ENCODE results near the gene PELI1.
"Not testable (repeated sequence)": the region's sequence is repeated elsewhere in the genome, so short reads cannot be mapped to it uniquely, and the experiment has no call there.

PELI1 gene

DNA sequence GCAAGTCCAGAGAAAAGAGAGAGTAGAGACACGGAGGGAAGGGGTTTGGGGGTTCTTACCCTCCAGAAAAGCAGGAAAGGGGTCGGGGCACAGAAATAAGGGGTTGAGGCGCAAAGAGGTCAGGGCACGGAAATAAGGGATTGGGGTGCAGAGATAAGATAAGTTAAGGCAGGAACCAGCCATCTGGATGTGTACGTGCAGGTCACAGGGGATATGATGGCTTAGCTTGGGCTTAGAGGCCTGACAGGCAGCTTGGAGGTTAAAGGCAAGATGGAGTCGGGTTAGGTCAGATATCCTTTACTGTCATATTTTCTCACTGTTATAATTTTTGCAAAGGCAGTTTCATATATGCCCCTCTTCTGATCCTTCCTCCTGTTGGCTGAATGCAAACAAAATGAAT lies 64.5 kb downstream of the PELI1 start:
- not testable (repeated sequence) for DNase-seq

DNA sequence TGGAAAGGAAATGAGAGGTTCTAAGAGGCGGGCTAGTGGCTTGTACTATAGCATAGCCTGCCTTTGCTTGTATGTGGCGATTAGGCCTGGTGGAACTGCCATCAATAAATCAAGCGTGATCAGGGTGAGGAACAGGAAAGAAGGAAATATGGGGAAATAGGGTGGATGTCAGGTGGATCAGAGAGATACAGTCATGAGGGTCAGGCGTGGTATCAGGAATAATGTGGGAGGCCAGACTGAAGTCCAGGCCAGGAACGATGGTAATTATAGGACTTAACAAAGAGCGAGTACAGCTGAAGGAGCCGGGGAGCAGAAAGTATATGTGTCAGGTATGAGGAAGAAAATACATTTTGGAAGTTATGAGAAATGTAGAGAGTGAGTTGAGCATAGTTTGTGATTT lies 67.4 kb downstream of the PELI1 start:
- not testable (repeated sequence) for DNase-seq

DNA sequence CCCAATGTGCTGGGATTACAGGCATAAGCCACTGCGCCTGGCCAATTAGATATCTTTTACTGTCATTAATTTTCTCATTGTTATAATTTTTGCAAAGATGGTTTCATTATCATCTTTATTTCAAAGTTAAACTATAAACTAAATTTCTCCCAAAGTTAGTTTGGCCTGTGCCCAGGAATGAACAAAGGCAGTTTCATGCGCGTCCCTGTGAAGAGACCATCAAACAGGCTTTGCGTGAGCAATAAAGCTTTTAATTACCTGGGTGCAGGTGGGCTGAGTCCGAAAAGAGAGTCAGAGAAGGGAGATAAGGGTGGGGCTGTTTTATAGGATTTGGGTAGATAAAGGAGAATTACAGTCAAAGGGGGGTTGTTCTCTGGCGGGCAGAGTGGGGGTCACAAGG lies 69.6 kb downstream of the PELI1 start:
- DNase-seq: not testable (repeated sequence)

DNA sequence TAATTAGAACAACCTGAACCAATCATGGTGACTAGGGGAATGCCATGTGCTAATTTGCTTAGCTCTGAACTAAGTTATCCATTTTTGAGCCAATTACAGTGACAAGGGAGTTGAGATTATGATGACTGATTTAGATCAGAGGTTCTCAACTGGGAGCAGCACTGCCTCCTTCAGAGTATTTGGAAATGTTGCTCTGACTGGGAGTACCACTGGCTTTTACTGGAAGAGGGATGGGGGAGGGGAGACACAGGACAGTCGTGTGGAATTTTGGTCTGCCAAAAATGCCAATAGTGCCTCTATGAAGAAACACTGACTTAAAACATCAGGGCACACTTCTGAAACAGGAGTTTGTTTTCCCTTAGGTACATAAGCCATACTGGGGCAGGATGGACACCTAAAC lies 76.9 kb downstream of the PELI1 start:
- DNase-seq: no peak

DNA sequence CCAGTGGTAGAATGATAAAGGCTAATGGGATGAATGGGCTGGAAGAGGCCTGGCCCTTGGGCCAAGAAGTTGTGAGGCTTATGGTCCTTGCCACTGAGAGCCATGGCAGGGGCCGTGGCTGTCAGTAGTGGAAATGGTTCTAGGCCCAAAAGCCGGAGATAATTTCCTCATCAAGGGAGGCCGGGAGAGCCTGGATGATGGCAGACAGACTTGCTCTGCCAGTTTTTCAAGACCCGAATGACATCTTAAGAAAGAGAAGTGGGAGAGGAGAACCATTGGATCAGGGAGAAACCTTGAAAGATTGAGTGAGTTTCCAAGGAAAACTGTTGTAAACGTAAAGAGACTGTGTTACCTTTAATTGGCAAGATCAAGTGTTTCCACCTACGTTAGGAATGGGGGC lies 78.7 kb downstream of the PELI1 start:
- no peak for DNase-seq

DNA sequence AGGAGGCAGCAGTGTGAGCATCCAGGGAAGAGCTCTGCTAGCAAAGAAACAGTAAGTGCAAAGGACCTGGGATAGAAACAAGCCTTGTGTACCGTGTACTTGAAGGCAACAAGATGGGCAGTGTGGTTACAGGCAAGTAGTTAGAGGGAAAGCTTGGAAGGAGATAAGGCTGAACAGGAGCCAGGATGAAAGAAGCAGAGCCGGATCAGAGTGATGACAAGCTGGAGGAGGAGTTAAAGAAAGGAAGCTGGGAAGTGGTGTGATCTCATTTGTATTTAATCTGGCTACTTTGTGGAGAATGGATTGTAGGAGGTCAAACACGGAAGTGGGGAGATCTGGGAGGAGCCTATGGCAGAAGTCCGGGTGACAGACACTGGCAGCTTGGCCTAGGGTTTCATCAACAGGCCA lies 80.3 kb downstream of the PELI1 start:
- no peak for DNase-seq

DNA sequence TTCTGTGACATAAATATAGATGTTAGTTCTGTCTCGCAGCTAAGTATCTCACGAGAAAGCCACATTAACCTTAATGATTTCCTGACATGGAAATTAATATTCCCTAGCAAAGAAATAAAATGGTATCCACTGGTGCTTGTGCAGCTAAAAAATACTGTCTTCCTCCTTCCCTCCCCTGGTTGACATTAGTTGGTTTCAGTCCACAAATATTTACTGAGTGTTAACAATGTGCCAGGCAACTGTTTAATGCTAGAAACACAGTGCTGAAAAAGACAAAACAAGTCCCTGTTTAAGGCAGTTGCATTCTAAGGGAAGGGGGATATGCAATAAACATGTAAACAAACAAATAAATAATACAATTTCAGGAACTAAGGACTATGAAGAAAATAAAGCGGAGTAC lies 80.8 kb downstream of the PELI1 start:
- no peak for DNase-seq

DNA sequence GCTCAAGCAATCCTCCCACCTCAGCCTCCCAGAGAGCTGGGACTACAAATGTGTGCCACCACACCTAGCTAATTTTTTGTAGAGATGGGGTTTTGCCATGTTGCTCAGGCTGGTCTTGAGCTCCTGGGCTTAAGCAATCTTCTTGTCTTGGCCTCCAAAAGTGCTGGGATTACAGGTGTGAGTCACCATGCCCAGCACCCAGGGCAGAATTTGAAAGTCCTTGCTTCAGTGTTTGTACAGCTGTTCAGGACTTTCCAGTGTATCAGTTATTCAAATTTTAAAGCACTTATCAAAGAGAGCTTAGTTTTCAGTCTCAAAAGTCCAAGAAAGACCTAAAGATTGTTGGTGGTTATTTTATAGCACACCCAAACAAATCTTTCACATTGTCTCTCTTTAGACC lies 81.4 kb downstream of the PELI1 start:
- DNase-seq: no peak

DNA sequence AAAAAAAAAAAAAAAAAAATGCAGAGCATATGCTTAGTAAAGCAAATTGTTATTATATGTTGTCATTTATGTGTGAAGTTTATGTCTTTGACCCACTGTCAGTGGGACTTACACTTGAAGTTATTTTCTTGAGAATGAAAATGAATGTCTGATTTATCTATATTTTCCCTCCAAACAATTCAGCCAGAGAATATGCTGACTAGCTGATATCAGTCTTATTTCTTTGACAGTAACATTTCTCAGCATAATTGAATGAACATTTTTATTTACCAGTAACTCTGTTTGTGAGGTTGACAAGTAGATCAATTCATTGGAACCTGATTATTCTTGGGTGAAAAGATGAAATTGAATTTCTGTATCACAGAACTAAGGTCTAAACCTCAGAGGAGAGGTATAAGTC lies 85.0 kb downstream of the PELI1 start:
- DNase-seq: no peak

DNA sequence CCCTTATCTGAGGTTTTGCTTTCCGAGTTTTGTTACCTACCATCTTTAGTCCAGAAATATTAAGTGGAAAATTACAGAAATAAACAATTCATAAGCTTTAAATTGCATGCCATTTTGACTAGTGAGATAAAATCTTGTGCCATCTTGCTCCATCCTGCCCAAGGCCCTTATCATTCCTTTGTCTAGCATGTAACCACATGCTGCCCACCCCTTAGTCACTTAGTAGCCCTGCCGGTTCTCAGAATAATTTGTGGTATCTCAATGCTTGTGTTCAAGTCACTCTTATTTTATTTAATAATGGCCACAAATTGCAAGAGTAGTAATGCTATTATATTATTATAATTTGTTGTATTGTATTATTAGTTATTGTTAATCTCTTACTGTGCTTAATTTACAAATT lies 88.2 kb downstream of the PELI1 start:
- DNase-seq: no peak

DNA sequence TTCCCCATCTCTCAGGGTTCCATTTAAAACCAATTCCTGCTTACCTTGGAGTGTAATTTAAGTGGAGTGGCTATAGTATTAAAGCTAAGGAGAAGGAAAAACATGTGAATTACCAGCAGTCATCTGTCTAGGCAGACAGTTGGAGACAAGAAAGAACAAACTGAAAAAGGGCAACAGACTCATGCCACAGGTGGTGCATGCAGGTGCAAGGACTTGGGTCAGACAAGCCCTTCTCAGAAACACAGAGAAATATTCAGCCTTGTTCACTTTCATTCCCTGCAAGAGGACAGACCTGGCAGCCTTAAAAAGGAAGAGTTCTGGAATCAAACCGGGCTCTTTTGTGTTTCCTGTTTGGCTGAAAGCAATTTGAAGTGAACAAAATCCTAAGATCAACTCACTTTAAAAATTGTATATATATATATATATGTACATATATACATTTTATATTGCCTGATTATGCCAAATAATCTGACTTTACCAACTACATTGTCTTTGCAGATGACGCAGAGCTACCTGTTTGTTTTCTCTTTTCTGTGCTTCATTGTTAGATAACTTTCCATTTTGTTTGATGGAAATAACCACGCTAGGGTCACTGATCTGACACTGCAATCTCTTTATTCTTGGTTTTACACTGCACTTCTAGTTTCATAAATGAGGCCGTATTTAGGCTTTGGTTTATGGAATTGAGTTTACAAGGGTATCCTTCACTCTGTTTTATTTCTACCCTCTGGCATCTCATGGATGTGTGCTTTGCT lies 89.9 kb downstream of the PELI1 start:
- DNase-seq: no peak

DNA sequence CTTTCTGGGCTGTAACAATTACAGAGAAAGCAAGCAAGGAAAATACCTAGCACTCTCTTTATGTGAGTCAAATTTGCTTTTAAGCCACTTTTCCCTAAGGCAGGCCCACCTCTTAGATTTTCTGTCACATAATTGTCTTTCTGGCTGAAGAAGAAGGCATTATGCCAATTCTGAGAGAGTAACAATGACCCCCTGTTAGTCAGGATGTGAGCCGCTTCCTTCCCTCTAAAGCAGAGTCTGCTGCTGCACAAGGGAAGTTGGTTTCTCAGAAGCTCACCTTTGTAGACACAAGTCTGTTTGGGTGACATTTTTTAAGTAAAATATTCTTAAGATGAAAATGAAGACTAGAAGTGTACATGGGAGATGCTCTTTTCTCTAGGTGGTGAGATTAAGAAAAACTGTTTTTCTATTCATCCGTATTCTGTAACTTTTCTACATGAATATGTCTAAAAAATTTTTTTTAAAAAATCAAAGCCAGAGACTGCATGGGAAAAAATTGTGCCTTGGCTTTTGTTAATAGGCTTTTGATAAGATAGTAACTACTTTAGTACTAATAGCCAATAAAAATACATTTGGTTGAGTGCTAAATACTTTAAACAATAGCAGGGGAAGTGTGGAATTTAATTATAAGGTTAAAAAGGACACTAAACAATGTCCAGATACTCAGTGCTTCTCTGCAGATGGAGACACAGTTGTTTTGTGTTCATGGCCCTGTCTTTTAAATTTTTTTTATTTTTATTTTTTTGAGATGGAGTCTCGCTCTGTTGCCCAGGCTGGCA lies 91.6 kb downstream of the PELI1 start:
- DNase-seq: no peak

DNA sequence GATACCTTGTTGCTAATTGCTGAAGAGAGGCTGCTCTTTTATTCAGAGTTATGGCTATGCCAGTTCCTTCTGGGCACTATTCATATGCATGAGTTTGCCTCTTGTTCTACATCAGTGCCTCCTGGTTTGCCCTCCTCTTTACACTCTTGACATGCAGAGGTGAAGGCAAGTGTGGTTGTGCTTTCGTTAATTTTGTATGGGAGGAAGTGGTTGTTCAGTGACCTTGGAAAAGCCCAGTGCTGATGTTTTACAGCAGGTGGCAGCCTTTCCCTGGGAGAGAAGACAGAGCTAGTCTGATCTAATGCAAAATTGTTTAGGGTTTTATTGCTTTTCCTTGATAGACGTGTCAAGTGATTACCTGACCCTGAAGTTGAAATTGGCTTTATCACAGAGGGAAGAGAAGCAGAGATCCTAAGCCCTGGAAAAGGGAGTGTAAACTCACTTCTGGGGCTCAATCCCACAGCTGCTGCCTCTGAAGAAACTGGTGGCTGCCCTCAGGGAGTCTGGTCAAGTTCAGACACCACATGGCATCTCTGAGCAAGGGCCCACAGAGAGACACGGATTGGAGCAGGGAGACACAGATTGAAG lies 94.5 kb downstream of the PELI1 start:
- peak; percentile 16 for DNase-seq

DNA sequence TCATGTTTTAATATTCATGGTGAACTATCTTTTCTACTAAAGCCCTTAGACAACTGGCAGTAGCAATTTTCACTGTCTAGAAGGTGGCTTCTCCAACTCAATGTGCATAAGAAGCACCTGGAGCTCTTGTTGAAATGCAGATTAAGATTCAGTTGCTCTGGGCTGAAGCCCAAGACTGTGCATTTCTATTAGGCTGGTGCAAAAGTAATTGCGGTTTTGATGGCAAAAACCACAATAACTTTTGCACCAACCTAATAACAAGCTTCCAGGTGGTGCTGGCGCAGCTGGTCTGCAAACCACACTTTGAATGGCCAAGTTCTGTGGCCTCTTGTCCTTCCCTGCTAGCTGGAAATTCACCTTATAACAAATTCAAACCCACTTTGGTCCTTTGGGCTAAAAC lies 98.3 kb downstream of the PELI1 start:
- no peak for DNase-seq

Data from NCI-H1436 treated with DMSO at 0.1 percent for 48 hours (cell line).